Naive thymus-derived CD4-positive, alpha-beta T cell (primary cell): Measurements from ENCODE around the gene CT45A10. TPM values are rescaled to one million over a fixed set of nuclear protein-coding genes. Genes with fewer than 3 reads are reported as not detected.
"Not testable (repeated sequence)": the region's sequence is repeated elsewhere in the genome, so short reads cannot be mapped to it uniquely, and the experiment has no call there.

Experiments
- ATAC-seq: fragments of 150-1000 bp; cut with Tn5 transposase; 2 replicates; pipeline ENCODE4 v1.10.0; 2021; ENCODE audit warnings: mild to moderate bottlenecking, moderate library complexity
- CTCF ChIA-PET: fragments of 350-600 bp; sonication (Branson Sonifier 250); formaldehyde crosslinking; loops from one replicate; lab custom pipeline; 2021; ENCODE audit warnings: antibody characterized with exemption; lab: Charles Lee
- POLR2A ChIA-PET: fragments of 350-600 bp; sonication (Branson Sonifier 250); formaldehyde crosslinking; loops from one replicate; lab custom pipeline; 2021; ENCODE audit warnings: antibody characterized with exemption, inconsistent platforms; lab: Charles Lee
- DNase-seq, 9 donors: peaks; one replicate each; pipeline versions ENCODE4 v3.0.0 to v3.0.0-alpha.2; 2020 to 2022; ENCODE audit warnings: mixed read lengths in 1 of 9
- H3K27ac ChIP-seq: one replicate; pipeline ENCODE4 v1.7.0; 2013; ENCODE audit warnings: mild to moderate bottlenecking, low read depth, low read length, moderate library complexity
- H3K27me3 ChIP-seq, 2 donors: one replicate each; pipeline ENCODE4 v1.7.0; 2013; ENCODE audit warnings: low read length in 2 of 2, mild to moderate bottlenecking in 2 of 2, moderate library complexity in 2 of 2; ENCODE audit not compliant: control insufficient read depth in 2 of 2, insufficient read depth in 2 of 2
- H3K36me3 ChIP-seq, 3 experiments: 1 replicate in 2 of 3; 2 replicates in 1 of 3; pipeline ENCODE4 v1.7.0; 2013; ENCODE audit warnings: low read length in 3 of 3, mild to moderate bottlenecking in 3 of 3, moderate library complexity in 1 of 3; ENCODE audit not compliant: insufficient read depth in 3 of 3, control insufficient read depth in 2 of 3
- H3K4me1 ChIP-seq, 2 donors: one replicate each; pipeline ENCODE4 v1.7.0; 2013; ENCODE audit warnings: low read length in 2 of 2, mild to moderate bottlenecking in 2 of 2, moderate library complexity in 1 of 2; ENCODE audit not compliant: control insufficient read depth in 2 of 2, insufficient read depth in 2 of 2
- H3K4me3 ChIP-seq: 2 replicates; pipeline ENCODE4 v1.7.0; 2013; ENCODE audit warnings: mild to moderate bottlenecking, low read length
- H3K9me3 ChIP-seq, 3 experiments: 1 replicate in 2 of 3; 2 replicates in 1 of 3; pipeline ENCODE4 v1.7.0; 2013; ENCODE audit warnings: low read length in 3 of 3; ENCODE audit not compliant: control insufficient read depth in 2 of 3
- H3K27ac Mint-ChIP-seq, 9 donors: one replicate each; pipeline ENCODE4 v1.8.0; 2020 to 2022; ENCODE audit warnings: mixed read lengths in 9 of 9, mild to moderate bottlenecking in 8 of 9, moderate library complexity in 5 of 9, inconsistent platforms in 2 of 9
- H3K27me3 Mint-ChIP-seq, 5 donors: one replicate each; pipeline ENCODE4 v1.8.0; 2021 to 2022; ENCODE audit warnings: mixed read lengths in 5 of 5, mild to moderate bottlenecking in 1 of 5
- H3K36me3 Mint-ChIP-seq, 5 donors: one replicate each; pipeline ENCODE4 v1.8.0; 2020 to 2022; ENCODE audit warnings: mixed read lengths in 5 of 5, mild to moderate bottlenecking in 3 of 5, inconsistent platforms in 1 of 5
- H3K4me1 Mint-ChIP-seq, 7 donors: one replicate each; pipeline ENCODE4 v1.8.0; 2020 to 2022; ENCODE audit warnings: mixed read lengths in 7 of 7, mild to moderate bottlenecking in 3 of 7, inconsistent platforms in 1 of 7
- H3K4me3 Mint-ChIP-seq, 10 donors: one replicate each; pipeline ENCODE4 v1.8.0; 2020 to 2022; ENCODE audit warnings: mild to moderate bottlenecking in 10 of 10, mixed read lengths in 10 of 10, moderate library complexity in 6 of 10, inconsistent platforms in 2 of 10
- H3K9me3 Mint-ChIP-seq, 11 donors: one replicate each; pipeline ENCODE4 v1.8.0; 2020 to 2022; ENCODE audit warnings: mixed read lengths in 11 of 11, mild to moderate bottlenecking in 4 of 11, inconsistent platforms in 1 of 11, moderate library complexity in 1 of 11
- intact Hi-C, 2 donors: fragments of 100-400 bp; cut with micrococcal nuclease; formaldehyde crosslinking; loops; one replicate each; pipeline ENCODE4 v1.15.1; 2023
- polyA plus RNA-seq, 2 donors: library from polyadenylated mRNA; unstranded; fragments of 300-500 nt; fragmentation: Illumina TruSeq; gene quantifications; one replicate each; pipeline ENCODE4 v1.2.3, GENCODE V29; 2021
- total RNA-seq, 6 experiments: library from RNA in 5 of 6; stranded (reverse) in 5 of 6; gene quantifications; 1 replicate in 5 of 6; 2 replicates in 1 of 6; pipeline ENCODE4 v1.2.3 and lab custom pipeline; 2021 to 2026

The CT45A10 gene
- total and polyA plus RNA-seq, 7 experiments from 2014 or later: not detected

GRCh38 chrX:135910251-135910650, 17.0 kb upstream of the CT45A10 start:
- Mint-ChIP-seq H3K36me3 (no peaks in the 10 kb centered on the region), H3K27ac (no peak overlapping the region), H3K4me1 (no peaks in the 10 kb centered on the region), H3K4me3 (no peak overlapping the region), H3K9me3 (no peaks in the 10 kb centered on the region), H3K27me3 (peaks cover 0 to 13% (median 2%) of the 10 kb centered on the region in 5 donors)
- Histone ChIP-seq H3K4me1 (no peaks in the 10 kb centered on the region), H3K27me3 (no peaks in the 10 kb centered on the region), H3K27ac (no peak overlapping the region), H3K4me3 (no peak overlapping the region), H3K36me3 (no peaks in the 10 kb centered on the region), H3K9me3 (no peaks in the 10 kb centered on the region)
- intact Hi-C loops: no loop called here
- DNase-seq: no peak
- POLR2A ChIA-PET: no interaction called here
- CTCF ChIA-PET: no interaction called here
- no peak for ATAC-seq

GRCh38 chrX:135892781-135893180, 463 bp downstream of the CT45A10 start:
- POLR2A ChIA-PET: no interaction called here
- DNase-seq (no peak), ATAC-seq (no peak)
- no peaks in the 10 kb centered on the region for H3K9me3 Mint-ChIP-seq
- intact Hi-C loops: no loop called here
- H3K4me1 ChIP-seq: no peaks in the 10 kb centered on the region
- H3K36me3 ChIP-seq: no peaks in the 10 kb centered on the region
- H3K27me3 Mint-ChIP-seq: peaks cover 0 to 4% (median 0%) of the 10 kb centered on the region in 5 donors
- H3K27ac Mint-ChIP-seq: peak overlapping the region in 1 of 9 donors; percentile 41
- no peak overlapping the region for H3K27ac ChIP-seq
- H3K4me1 Mint-ChIP-seq: no peaks in the 10 kb centered on the region
- CTCF ChIA-PET: no interaction called here
- H3K36me3 Mint-ChIP-seq: no peaks in the 10 kb centered on the region
- H3K27me3 ChIP-seq: no peaks in the 10 kb centered on the region
- H3K4me3 ChIP-seq: no peak overlapping the region
- no peaks in the 10 kb centered on the region for H3K9me3 ChIP-seq
- H3K4me3 Mint-ChIP-seq: no peak overlapping the region

- Histone ChIP-seq H3K27ac (no peak overlapping the region), H3K36me3 (no peaks in the 10 kb centered on the region), H3K4me3 (no peak overlapping the region), H3K9me3 (no peaks in the 10 kb centered on the region), H3K27me3 (no peaks in the 10 kb centered on the region), H3K4me1 (no peaks in the 10 kb centered on the region)
- POLR2A ChIA-PET: no interaction called here
- CTCF ChIA-PET: interaction anchor here (0.6 kb wide), 1 partner anchor 203 kb away, joined by 4 read pairs; no protein-coding TSS in a partner anchor
- Mint-ChIP-seq H3K9me3 (no peaks in the 10 kb centered on the region), H3K4me1 (no peaks in the 10 kb centered on the region), H3K36me3 (no peaks in the 10 kb centered on the region), H3K4me3 (no peak overlapping the region), H3K27me3 (peaks cover 0 to 4% (median 0%) of the 10 kb centered on the region in 5 donors), H3K27ac (no peak overlapping the region)
- intact Hi-C loops: no loop called here
- no peak for ATAC-seq
- no peak for DNase-seq
Measured at GRCh38 chrX:135890087-135890585, 3.1 kb downstream of the CT45A10 start.

GRCh38 chrX:135888976-135889375, 4.3 kb downstream of the CT45A10 start:
- POLR2A ChIA-PET, H3K4me3 ChIP-seq, ATAC-seq, H3K27ac Mint-ChIP-seq, H3K4me1 Mint-ChIP-seq, H3K27me3 ChIP-seq, intact Hi-C loops, H3K36me3 Mint-ChIP-seq, H3K4me3 Mint-ChIP-seq, H3K9me3 Mint-ChIP-seq, H3K27me3 Mint-ChIP-seq, H3K36me3 ChIP-seq, H3K27ac ChIP-seq, H3K4me1 ChIP-seq, H3K9me3 ChIP-seq, CTCF ChIA-PET: not testable (repeated sequence)
- DNase-seq: peak in 3 of 9 donors; percentile 5 to 27 (median 7)

GRCh38 chrX:135888230-135888629, 5.0 kb downstream of the CT45A10 start:
- H3K36me3 Mint-ChIP-seq, CTCF ChIA-PET, H3K27ac ChIP-seq, H3K27me3 Mint-ChIP-seq, H3K27me3 ChIP-seq, H3K36me3 ChIP-seq, H3K4me3 ChIP-seq, H3K9me3 ChIP-seq, intact Hi-C loops, H3K4me3 Mint-ChIP-seq, POLR2A ChIA-PET, H3K9me3 Mint-ChIP-seq, ATAC-seq, H3K27ac Mint-ChIP-seq, H3K4me1 ChIP-seq, H3K4me1 Mint-ChIP-seq, DNase-seq: not testable (repeated sequence)

- H3K36me3 Mint-ChIP-seq: not testable (repeated sequence)
Measured at GRCh38 chrX:135882741-135883140, 10.5 kb downstream of the CT45A10 start.

GRCh38 chrX:135871712-135872111, 21.5 kb downstream of the CT45A10 start, which contains the start of gene CT45A9:
TSS of gene CT45A9 (minus strand) at chrX:135871812. CDS start at chrX:135868061, 3,751 bp downstream.
- H3K27ac Mint-ChIP-seq, H3K9me3 Mint-ChIP-seq: not testable (repeated sequence)

More at GRCh38 chrX:135882741-135883140, 10.5 kb downstream of the CT45A10 start:
- POLR2A ChIA-PET, ATAC-seq, H3K36me3 ChIP-seq, H3K4me3 ChIP-seq, CTCF ChIA-PET, H3K9me3 Mint-ChIP-seq, H3K27me3 ChIP-seq, H3K4me1 ChIP-seq, H3K4me3 Mint-ChIP-seq, H3K27me3 Mint-ChIP-seq, DNase-seq, H3K4me1 Mint-ChIP-seq, H3K9me3 ChIP-seq, H3K27ac ChIP-seq, H3K27ac Mint-ChIP-seq, intact Hi-C loops: not testable (repeated sequence)

More at GRCh38 chrX:135871712-135872111, 21.5 kb downstream of the CT45A10 start, which contains the start of gene CT45A9:
- H3K36me3 Mint-ChIP-seq, H3K27me3 ChIP-seq, intact Hi-C loops, H3K27ac ChIP-seq, H3K4me3 Mint-ChIP-seq, POLR2A ChIA-PET, H3K36me3 ChIP-seq, H3K9me3 ChIP-seq, H3K4me1 Mint-ChIP-seq, H3K27me3 Mint-ChIP-seq, ATAC-seq, DNase-seq, H3K4me3 ChIP-seq, CTCF ChIA-PET, H3K4me1 ChIP-seq: not testable (repeated sequence)
